C4-2B (cell line): Measurements from ENCODE around the gene RSAD2.

Experiments used
- H3K27ac ChIP-seq: fragments of 450-650 bp; 2 replicates; pipeline ENCODE4 v1.5.1; 2017
- CTCF ChIP-seq: fragments of 450-650 bp; conservative IDR thresholded peaks from 2 replicates; pipeline ENCODE4 v1.5.1; 2017; ENCODE audit warnings: mild to moderate bottlenecking
- ZFX ChIP-seq: fragments of 450-650 bp; IDR thresholded peaks from 2 replicates; pipeline ENCODE4 v1.6.1; 2017

RSAD2 gene

GRCh38 chr2:6922201-6922656 lies 44.7 kb downstream of the RSAD2 start:
- peak overlapping the region; percentile 10; the same call in 1 of the 2 replicates for H3K27ac ChIP-seq
- TF ChIP-seq ZFX = no peak
- TF ChIP-seq CTCF = peak; percentile 67

GRCh38 chr2:6923319-6923718 lies 45.7 kb downstream of the RSAD2 start:
- TF ChIP-seq CTCF (no peak), ZFX (no peak)
- no peak overlapping the region; the same call in 1 of the 2 replicates for H3K27ac ChIP-seq

GRCh38 chr2:6924101-6924923 lies 46.7 kb downstream of the RSAD2 start:
- no peak for TF ChIP-seq ZFX
- TF ChIP-seq CTCF = no peak

GRCh38 chr2:6924924-6925409 lies 47.4 kb downstream of the RSAD2 start:
- H3K27ac ChIP-seq = no peak overlapping the region
- TF ChIP-seq ZFX (no peak), CTCF (no peak)

More at GRCh38 chr2:6924101-6924923, 46.7 kb downstream of the RSAD2 start:
- no peak overlapping the region for H3K27ac ChIP-seq

- H3K27ac ChIP-seq = peak overlapping the region; percentile 69
Measured at GRCh38 chr2:6926071-6926732, 48.6 kb downstream of the RSAD2 start.

GRCh38 chr2:6927186-6927585 lies 49.6 kb downstream of the RSAD2 start:
- TF ChIP-seq ZFX (no peak), CTCF (no peak)
- H3K27ac ChIP-seq = peak overlapping the region; percentile 69

More at GRCh38 chr2:6926071-6926732, 48.6 kb downstream of the RSAD2 start:
- no peak for TF ChIP-seq CTCF
- TF ChIP-seq ZFX = no peak

GRCh38 chr2:6927753-6928152 lies 50.2 kb downstream of the RSAD2 start:
- TF ChIP-seq CTCF (no peak), ZFX (no peak)
- H3K27ac ChIP-seq = peak overlapping the region; percentile 69
